CD4-positive, alpha-beta T cell treated with Interleukin-21 for 1 hour (primary cell): Measurements from ENCODE around the gene DDX3X.
"Not testable (repeated sequence)": the region's sequence is repeated elsewhere in the genome, so short reads cannot be mapped to it uniquely, and the experiment has no call there.

Experiments
- DNase-seq: peaks from one replicate; pipeline ENCODE4 v3.0.0-alpha.2; 2020

DDX3X gene

DNA sequence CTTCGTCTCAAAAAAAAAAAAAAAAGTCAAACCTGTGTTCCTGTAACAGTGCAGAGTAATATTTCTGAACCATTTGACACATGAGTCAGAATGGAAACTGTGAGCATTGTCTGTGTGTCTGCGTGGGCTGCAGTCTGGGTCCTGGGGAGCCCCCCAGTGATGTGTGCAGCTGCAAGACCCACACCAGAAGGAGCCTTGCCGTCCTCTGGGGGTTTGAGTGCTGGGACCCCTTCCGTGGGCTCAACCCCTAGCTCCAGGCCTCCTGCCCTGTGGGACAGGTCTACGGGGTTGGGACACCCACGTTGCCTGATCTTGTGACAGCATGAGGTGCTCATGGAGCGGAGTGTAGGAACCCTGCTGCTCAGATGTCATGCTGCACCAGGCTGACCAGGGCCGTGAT is 43.7 kb downstream of the DDX3X start:
- no peak for DNase-seq

DNA sequence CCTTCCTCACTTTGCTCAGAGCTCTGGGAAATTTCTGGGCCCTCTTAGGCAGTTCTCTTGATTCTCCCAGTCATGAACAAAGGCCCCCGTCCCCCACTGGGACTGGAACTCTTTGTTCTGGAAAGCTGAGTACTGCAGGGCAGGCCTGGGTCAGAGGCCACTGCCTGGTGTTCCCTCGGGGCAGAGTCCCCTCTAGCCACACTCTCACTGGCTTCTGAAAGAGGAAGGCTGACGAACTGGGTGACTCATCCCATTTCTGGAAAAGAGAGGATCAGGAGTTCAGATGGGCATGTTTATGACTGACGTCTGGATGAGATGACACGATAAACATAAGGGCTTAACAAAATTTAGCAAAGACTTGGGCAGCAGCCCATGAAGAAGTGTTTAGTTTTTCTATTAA is 47.7 kb downstream of the DDX3X start:
- DNase-seq = no peak

DNA sequence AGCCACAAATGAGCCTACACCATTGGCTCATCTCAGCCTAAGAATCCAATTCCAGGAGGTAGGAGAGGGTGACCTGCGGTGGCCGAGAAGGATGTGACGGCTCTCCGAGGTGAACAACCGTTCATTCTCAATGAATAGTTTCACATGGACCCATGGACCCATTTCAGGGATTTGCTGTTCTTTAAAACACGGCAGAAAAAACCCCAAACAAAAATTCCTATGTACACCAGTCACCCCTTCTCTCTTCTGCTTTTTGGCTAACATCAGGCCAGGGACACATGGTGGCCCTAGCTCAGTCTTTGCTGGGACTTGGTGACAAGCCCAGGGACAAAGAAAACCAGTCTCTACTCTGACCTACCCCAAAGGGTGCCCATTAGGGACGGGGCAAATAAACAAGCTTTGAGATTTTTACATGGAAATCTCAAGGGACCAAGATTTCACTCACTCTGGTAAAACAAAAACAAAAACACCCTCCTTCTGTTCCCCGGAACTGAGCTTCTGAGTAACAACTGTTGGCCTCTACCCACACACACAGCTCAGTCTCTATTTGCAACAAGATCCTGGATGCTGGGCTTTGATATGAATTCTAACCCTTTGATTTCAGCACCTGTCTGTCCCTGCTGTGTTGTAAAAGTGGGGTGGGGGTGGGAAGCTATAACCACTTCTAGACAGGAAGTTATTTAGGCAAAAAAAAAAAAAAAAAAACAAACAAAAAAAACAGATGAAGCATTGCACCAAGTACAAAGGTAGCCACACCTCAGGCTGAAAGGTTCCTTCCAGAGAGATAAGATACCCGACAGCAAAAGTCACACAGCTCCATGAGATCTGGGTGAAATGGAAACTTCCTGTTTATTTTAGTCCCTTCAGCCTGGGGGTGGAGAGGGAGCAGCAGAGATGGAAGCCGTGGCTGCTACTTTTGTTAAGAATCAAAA is 49.0 kb downstream of the DDX3X start:
- DNase-seq = peak; percentile 66

DNA sequence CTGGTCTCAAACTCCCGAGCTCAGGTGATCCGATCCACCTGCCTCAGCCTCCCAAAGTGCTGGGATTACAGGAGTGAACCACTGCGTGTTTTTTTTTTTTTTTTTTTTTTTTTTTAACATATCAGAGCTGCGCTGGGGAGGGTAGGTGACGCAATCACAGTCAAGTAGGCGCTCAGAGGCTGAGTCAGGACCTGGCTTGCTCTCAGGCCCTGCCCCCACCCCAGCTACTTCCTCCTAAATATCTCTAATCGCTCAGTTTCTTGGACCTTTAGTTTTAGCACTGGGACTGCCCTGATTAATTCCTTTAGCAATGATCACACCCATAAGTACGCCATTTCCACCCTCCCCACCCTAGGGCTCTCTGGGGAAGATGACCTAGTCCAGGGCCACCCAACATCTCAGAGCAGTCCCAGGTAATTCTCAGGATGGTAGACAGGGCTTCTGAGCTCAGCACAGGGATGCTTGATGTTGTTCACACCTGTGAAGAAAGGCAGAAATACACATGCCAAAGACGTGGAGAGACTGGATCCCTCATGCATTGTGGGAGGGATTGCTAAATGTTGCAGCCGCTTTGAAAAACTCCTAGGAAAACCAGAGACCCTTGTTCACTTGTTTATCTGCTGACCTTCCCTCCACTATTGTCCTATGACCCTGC is 50.2 kb downstream of the DDX3X start:
- DNase-seq = peak; percentile 67

DNA sequence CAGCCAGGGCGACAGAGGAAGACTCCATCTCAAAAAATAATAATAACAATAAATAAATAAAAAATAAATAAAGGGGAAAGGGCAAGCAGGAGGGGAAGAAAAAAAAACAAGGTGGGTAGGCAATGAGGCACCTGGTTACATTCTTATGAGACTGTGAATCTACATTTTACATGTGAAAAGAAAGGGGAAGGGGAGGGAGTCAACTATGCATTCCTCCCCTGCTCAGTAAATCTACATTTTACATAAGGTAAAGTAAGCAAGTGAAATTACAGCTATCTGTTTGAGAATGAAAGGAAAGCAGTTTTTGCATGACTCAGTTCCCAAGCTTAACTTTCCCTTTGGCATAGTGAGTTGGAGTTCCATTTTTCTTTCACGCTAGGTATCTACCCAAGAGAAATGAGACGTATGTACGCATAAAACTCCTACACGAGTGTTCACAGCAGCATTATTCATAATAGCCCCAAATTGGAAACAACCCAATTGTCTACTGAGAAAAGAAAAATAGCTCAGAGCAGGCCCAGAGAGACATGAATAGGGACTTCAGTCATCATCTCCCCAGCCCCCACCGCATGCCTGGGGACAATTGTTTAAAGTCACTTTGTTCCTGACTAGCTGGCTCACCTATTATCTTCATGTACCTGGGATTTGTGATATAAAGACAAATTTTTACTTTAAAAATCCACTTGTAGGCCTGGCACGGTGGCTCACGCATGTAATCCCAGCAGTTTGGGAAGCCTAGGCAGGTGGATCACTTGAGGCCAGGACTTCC is 52.4 kb downstream of the DDX3X start:
- DNase-seq = no peak

DNA sequence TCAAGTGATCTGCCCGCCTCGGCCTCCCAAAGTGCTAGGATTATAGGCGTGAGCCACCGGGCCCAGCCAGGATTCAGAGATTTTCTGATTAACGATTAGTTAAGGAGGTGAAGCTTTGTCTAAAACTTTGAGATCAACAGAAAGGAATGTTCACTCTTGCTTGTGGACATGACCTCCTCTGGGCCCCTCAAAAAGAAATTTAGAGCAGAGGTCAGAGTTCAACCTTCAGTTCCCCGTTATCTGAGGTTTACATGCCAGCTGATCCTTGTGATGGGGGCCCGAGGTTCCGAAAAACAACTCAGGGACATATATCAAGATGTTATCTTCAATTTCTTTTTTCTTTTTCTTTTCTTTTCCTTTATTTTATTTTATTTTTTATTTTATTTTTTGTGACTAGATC is 54.6 kb downstream of the DDX3X start:
- DNase-seq = no peak

DNA sequence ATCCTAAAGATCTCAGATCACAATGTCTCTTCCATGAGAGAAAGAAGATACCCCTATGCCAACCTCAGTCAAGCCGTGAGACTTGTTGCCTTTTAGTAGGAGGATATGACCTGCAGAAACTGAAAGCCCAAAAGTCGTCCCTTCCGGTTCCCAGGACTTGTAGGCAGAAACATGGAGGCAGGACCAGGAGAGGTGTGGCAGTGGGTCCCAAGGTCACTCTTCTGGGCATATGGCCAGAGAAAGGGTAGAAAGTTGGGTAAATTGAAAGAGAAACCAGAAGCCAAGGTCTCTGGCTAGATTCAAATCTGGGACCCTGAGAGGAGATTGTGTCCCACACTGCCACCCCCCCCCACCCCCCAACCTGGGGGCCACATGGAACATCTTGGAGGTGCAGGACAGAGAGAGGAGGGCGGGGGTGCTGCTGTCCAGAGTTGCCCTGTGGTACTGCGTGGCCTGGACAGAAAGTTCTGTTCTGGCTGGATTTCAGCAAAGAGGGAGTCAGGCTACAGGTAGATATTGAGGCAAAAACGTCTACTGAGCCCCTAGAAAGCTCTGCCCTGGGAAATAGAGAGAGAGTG is 55.4 kb downstream of the DDX3X start:
- DNase-seq = no peak

DNA sequence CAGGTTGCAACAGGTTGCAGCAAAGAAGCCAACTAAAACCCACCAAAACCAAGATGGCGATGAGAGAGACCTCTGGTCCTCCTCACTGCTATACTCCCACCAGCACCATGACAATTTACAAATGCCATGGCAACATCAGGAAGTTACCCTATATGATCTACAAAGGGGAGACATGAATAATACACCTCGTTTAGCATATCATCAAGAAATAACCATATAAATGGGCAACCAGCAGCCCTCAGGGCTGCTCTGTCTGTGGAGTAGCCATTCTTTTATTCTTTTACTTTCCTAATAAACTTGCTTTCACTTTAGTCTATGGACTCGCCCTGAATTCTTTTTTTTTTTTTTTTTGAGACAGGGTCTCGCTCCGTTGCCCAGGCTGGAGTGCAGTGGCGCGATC is 56.6 kb downstream of the DDX3X start:
- DNase-seq = not testable (repeated sequence)

DNA sequence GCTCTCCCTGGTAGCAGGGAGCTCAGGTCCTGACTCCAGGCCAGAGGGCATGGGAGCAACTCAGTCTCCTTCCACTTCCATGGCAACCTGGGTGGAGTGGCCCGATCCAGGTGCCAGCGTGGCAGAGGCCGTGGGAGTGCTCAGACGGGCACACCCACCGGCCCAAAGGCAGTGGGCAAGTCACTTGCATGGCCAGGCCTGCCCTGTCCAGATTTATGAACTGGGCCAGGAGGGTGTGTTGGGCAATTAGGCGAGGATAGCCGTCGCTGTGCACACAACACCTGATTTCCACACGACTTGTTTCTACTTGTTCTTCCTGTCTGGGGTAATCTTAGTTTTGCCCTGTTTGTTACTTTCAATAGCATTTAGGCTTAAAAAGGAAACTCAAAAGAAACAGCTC is 57.6 kb downstream of the DDX3X start:
- no peak for DNase-seq

DNA sequence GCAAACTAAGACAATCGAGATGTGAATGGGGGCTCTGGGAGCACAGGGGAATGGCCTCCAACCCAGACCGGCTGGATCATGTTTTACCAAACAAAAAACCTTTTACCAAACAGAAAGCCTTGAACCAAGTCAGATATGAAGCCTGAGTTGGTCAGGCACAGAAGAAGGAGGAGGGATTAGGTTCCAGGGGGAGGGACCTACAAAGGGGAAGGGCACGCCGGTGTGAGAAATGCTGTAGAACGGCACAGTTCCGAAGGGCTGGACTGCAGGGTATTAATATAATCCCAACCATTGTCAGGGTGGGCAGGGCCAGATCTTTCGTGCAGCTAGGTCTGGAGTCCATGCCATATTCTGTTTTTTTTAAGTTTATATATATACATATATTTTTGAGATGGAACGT is 60.3 kb downstream of the DDX3X start:
- DNase-seq = no peak

DNA sequence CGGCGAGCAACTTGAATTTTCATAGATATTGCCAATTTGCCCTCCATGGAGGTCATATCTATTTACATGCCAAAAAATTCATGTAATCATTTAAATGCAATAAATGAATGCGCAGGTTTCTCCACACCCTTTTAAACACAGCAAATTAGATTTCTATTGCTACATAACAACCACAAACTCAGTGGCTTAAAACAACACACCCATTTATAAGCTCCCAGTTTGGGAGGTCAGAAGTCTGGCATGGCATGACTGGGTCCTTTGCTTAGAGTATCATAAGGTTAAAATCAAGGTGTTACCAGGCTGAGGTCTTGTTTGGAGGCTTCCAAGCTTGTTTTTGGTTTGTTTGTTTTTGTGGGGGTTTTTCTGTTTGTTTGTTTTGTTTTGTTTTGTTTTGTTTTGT is 63.3 kb downstream of the DDX3X start:
- DNase-seq = no peak

DNA sequence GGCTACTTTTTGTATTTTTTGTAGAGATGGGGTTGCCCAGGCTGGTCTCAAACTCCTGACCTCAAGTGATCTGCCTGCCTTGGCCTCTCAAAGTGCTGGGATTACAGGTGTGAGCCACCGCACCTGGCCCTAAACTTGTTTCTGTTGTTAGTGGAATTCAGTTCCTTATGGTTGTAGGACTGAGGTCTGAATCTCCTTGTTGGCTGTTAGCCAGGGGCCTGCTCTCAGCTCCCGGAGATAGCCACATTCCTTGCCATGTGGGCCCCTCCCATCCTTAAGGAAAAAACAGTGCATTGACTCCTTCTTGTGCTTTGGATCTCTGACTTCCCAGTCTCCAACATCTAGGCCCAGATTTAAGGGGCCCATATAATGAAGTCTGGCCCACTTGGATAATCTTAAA is 63.8 kb downstream of the DDX3X start:
- no peak for DNase-seq

DNA sequence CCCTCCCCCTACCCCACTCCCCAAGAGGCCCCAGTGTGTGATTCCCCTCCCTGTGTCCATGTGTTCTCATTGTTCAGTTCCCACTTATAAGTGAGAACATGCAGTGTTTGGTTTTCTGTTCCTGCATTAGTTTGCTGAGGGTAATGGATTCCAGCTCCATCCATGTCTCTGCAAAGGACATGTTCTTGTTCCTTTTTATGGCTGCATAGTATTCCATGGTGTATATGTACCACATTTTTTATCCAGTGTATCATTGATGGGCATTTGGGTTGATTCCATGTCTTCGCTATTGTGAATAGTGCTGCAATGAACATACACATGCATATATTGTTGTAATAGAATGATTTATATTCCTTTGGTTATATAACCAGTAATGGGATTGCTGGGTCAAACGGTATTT is 68.6 kb downstream of the DDX3X start:
- DNase-seq = not testable (repeated sequence)

DNA sequence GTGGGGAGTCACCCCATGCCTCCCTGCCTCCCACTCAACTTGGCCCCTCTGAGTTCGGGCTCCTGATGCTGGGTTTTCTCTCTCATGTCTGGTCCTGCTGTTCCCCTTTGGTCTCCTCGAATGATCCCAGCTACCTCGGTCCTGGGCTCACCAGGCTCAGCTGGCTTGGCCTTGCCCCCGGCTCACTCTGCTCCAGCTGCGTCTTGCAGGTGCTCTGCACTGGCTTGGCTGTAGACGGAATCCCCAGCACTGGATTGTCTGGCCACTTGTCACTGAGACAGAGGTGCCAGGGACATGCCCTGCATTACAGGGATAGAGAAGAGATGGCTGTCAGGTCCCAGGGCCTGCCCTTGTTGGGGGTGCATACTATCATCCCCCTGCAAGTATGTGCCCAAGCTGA is 71.6 kb downstream of the DDX3X start:
- no peak for DNase-seq

DNA sequence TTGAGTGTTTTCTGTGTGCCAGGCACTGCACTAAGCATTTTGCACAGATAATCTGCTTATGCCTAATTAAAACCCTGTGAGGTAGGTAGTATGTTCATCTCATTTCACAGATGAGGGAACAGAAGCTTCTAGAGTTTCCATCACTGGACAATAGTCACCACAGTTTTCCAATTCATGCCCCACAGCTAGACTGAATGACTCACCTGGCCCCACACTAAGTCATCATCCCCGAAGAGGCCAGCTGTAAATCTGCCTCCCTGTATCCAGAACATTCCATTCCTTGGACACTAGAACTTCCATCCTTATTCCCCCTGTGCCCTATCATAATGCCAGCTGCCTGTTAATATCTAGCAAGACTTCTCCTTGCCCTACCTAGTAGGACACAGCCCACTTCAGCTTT is 72.2 kb downstream of the DDX3X start:
- DNase-seq = no peak

DNA sequence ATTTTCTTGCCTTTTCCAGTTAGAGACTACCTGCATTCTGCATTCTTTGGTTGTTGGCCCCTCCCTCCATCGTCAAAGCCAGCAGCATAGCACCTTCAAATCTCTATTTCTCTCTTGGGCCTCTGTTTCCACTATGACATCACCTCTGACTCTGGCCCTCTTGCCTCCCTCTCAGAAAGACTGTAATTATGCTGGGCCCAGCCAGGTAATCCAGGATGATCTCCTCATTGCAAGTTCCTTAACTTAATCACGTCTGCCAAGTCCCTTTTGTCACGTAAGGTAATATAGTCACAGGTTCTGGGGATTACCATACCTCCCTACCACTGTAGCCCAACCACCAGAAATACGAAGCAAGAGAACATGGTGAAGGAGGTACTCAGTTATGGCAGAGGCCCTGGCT is 73.9 kb downstream of the DDX3X start:
- no peak for DNase-seq

DNA sequence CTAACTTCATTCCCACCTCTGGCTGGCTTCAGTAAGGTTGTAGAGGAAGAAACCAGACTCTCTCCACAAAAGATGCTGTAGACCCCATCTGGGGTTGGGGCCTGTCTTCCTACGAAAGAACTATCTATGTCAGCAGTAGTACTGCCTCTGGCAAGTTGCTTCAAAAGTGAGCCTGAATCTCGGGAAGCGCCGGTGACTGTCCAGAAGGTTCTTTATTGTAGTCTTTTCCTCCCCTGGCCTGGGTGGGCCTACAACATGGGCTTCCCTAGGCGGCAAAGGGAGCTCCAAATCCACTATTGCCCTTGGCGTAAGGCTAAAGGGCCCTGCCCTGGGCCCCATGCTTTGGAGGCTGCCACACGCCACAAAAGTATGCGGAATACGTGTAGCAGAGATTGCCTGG is 74.6 kb downstream of the DDX3X start:
- DNase-seq = no peak

DNA sequence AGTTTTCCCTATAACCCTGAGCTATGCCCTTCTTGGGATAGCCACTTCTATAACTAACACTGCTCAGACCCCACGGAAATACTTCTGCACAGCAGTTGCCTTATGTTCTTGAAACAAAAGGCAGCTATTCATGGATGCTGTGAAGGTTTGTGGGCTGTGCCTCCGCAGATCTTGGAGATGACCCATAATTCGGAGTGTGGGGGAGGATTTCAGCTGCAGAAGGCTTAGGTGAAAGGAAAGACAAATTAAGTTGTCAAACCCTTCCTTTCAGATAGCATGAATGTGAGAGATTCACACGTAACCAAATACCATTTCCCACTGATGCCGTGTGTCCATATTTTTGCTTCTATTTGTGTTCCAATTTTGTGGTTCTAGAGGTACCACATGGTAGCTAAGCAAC is 75.0 kb downstream of the DDX3X start:
- no peak for DNase-seq

DNA sequence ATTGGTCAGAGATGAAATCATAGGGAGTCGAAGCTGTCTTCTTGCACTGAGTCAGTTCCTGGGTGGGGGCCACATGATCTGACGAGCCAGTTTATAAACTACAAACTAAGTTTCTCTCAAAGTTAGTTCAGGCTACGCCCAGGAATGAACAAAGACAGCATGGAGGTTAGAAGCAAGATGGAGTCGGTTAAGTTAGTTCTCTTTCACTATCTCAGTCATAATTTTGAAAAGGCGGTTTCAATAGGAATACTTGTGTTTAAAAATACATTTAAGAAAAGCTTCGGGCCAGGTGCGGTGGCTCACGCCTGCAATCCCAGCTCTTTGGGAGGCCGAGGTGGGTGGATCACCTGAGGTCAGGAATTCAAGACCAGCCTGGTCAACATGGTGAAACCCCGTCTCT is 77.3 kb downstream of the DDX3X start:
- DNase-seq = not testable (repeated sequence)

DNA sequence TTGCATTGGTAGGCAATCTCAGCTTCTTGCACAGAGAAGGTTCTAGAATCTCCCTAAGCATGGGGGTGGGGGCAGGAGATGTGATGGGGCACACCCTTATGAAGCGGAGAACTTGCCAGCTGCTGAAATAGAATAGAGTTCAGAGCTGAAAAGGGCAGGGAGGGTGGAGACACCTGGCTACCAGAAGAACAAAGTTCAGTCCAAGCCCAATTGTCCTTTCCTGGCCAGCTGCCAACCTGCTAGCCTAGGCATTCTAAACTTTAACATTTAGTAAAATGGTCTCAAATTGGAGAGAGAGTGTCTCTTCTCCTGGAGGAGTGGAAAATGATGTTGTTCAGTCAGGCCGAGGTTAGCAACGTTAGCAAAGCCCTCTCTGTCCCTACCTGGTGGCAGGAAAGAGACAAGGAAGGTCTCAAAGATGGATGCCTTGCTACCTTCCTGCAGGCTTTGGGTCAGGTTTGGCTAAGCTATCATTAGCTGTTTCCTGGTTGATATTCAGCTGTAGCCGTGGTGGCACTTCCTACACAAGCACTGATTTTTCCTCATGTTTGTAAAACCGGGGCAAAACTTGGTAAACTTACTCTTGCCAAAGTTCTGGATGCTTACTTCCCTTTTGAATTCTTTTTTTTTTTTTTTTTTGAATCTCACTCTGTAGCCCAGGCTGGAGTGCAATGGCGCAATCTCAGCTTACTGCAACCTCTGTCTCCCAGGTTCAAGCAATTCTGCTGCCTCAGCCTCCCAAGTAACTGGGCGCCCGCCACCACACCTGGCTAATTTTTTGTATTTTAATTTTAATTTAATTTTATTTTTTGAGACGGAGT is 78.5 kb downstream of the DDX3X start:
- peak; percentile 0 for DNase-seq
